ENCODE data around the gene TTC9. TPM values are rescaled to one million over a fixed set of nuclear protein-coding genes. Genes with fewer than 3 reads are reported as not detected.

The TTC9 gene
- total and polyA plus RNA-seq, 7 donors, result 0.16 to 3.6 (median 0.66) TPM; not detected in 1

DNA sequence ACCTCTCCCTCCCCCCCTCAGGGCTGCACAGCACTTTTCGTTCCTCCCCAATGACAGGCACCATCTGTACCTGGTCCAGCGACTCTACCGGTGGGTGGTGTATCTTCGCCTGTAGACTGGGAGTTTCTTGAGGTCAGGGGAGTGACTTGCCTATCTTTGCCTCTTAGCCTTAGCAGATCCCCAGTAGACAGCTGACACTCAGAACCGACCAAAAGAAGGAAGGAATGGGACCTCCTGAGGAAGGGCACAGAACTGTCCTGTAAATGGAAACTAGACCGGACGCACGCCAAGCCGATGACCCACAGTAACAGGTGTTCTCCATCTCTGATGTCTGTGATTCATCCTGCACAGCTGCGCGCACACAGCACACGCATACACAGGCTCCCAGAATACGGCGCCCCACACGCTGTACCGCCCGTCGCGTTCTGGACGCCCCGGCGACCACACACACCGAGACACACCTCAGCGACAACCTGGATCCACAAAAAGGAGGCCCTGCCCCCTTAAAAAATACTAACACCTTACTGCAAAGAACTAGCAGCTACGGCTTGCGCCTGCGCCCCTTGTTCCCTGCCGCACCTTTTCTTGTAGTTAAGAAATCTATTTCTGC lies 673 bp upstream of the TTC9 start:
- DNase-seq, result peak; percentile 72
- H3K4me1 ChIP-seq, result peaks cover 0 to 18% (median 12%) of the 10 kb centered on the region in 4 donors
- TF ChIP-seq, protein P1, sequence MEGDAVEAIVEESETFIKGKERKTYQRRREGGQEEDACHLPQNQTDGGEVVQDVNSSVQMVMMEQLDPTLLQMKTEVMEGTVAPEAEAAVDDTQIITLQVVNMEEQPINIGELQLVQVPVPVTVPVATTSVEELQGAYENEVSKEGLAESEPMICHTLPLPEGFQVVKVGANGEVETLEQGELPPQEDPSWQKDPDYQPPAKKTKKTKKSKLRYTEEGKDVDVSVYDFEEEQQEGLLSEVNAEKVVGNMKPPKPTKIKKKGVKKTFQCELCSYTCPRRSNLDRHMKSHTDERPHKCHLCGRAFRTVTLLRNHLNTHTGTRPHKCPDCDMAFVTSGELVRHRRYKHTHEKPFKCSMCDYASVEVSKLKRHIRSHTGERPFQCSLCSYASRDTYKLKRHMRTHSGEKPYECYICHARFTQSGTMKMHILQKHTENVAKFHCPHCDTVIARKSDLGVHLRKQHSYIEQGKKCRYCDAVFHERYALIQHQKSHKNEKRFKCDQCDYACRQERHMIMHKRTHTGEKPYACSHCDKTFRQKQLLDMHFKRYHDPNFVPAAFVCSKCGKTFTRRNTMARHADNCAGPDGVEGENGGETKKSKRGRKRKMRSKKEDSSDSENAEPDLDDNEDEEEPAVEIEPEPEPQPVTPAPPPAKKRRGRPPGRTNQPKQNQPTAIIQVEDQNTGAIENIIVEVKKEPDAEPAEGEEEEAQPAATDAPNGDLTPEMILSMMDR (IDR thresholded peaks at IDR 0.05), result no peak
- peak in 1 of 4 donors; percentile 29 for TF ChIP-seq POLR2AphosphoS5 (IDR thresholded peaks at IDR 0.05)
- no peak for TF ChIP-seq POLR2A (IDR thresholded peaks at IDR 0.05)
- TF ChIP-seq EP300 (IDR thresholded peaks at IDR 0.05), result no peak
- H3K9me3 ChIP-seq, result no peaks in the 10 kb centered on the region
- intact Hi-C loops (cut with DNase I), result no loop called here
- no peak overlapping the region for H3K27ac ChIP-seq
- no peaks in the 10 kb centered on the region for H3K36me3 ChIP-seq
- 1% methylated on average over 28 of the region's 28 CpGs for WGBS, 2 donors
- H3K4me3 ChIP-seq, result peak overlapping the region; percentile 38 to 65 (median 58)
- peaks cover 0 to 39% (median 15%) of the 10 kb centered on the region in 3 donors for H3K27me3 ChIP-seq

DNA sequence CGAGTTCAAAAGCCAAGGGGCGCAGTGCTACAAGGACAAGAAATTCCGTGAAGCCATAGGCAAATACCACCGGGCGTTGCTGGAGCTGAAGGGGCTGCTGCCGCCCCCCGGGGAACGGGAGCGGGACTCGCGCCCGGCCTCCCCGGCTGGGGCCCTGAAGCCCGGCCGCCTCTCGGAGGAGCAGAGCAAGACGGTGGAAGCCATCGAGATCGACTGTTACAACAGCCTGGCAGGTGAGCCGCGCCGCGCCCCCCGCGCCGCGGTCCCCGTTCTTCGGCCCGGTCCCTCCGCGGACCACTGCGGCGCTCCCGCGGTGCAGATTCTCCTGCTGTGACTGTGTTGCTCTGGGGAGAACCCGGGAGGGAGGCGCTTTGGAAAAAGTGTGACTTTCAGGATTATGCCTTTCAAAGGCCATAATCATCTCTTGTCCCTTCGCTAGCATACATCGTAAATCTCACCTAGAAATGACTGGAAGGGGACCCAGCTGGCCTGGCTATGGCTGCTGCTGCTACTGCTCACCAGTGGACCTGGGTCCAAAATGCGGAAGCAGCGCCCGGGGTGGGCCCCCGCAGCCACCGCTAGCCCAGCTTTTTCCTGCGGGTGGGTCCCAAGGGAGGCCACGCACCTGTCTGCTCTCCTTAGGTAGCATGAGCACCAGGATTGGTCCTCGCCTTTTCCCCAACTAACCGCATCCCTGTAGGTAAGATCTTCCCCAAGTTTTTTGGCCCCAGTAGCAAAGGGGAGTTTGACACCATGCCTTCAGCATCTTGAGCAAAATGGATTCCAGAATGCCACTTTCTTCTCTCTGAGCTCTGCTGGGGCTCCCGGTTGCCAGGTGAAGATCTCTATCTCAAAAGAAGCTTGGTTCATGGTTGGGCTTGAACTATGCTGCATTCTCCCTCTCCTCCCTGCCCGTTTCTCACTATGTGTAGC lies 853 bp downstream of the TTC9 start:
- no peak overlapping the region for H3K27ac ChIP-seq

DNA sequence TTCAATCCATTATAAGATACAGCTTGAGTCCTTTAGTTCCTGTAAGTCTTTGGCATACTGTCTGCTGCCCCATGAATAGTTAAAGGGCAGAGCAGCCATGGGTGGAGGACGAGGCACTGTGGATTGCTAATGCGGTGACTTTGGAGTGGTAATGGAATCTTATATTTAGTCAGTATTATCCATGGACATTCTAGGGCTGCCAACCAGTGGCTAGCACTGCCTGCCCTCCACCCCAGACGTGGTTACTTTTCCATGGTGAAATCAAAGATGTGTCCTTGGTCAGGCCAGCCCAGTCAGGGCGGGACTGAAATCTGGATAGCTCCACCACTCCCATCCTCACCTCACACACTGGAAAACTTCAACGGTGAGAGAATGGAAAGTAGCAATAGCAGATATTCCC lies 2.3 kb downstream of the TTC9 start:
- intact Hi-C loops (cut with DNase I), result no loop called here
- Histone ChIP-seq H3K36me3 (no peaks in the 10 kb centered on the region), H3K4me3 (no peak overlapping the region), H3K9me3 (no peaks in the 10 kb centered on the region), H3K27ac (no peak overlapping the region), H3K27me3 (peaks cover 0 to 39% (median 15%) of the 10 kb centered on the region in 3 donors), H3K4me1 (peaks cover 0 to 18% (median 12%) of the 10 kb centered on the region in 4 donors)
- DNase-seq, result no peak
- TF ChIP-seq, protein P1 (IDR thresholded peaks at IDR 0.05), result no peak
- no peak for TF ChIP-seq POLR2AphosphoS5 (IDR thresholded peaks at IDR 0.05)
- no peak for TF ChIP-seq POLR2A (IDR thresholded peaks at IDR 0.05)
- no peak for TF ChIP-seq EP300 (IDR thresholded peaks at IDR 0.05)
- 81 to 82% methylated on average over 5 of the region's 5 CpGs for WGBS, 2 donors

More for the DNA sequence above, 853 bp downstream of the TTC9 start:
- peak overlapping the region; percentile 31 to 65 (median 58) for H3K4me3 ChIP-seq
- DNase-seq, result no peak
- peaks cover 0 to 39% (median 15%) of the 10 kb centered on the region in 3 donors for H3K27me3 ChIP-seq
- intact Hi-C loops (cut with DNase I), result no loop called here
- H3K9me3 ChIP-seq, result no peaks in the 10 kb centered on the region
- no peaks in the 10 kb centered on the region for H3K36me3 ChIP-seq
- peaks cover 0 to 18% (median 12%) of the 10 kb centered on the region in 4 donors for H3K4me1 ChIP-seq
- 5 to 6% methylated on average over 51 of the region's 51 CpGs for whole genome bisulfite sequencing, 2 donors
- TF ChIP-seq, protein P1 (IDR thresholded peaks at IDR 0.05), result no peak
- no peak for TF ChIP-seq POLR2AphosphoS5 (IDR thresholded peaks at IDR 0.05)
- no peak for TF ChIP-seq POLR2A (IDR thresholded peaks at IDR 0.05)
- no peak for TF ChIP-seq EP300 (IDR thresholded peaks at IDR 0.05)

DNA sequence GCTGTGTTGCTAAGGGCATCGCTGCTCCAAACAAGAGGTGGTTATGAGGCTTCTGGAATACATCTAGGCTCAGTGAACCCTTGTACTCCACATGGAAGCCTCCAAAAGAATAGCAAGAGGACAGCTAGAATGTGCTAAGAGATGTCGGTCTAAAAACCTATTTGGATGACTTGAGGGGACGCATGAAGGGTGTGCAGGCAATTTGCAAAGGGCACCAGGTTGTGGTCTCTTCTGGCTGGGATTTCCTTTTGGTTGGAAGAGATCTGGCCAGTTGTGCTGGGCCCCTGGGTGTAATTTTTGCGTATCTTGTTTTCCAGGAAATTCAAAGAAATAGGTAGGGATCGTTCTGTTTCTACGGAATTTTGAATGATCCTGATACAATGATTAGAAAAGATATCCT lies 4.2 kb downstream of the TTC9 start:
- 97% methylated on average over 6 of the region's 6 CpGs for WGBS, 2 donors

More for the DNA sequence above, 4.2 kb downstream of the TTC9 start:
- DNase-seq, result no peak
- no peak overlapping the region for H3K27ac ChIP-seq
- H3K9me3 ChIP-seq, result no peaks in the 10 kb centered on the region
- H3K4me1 ChIP-seq, result peaks cover 0 to 17% (median 11%) of the 10 kb centered on the region in 4 donors
- no peaks in the 10 kb centered on the region for H3K36me3 ChIP-seq
- intact Hi-C loops (cut with DNase I), result no loop called here
- no peak overlapping the region for H3K4me3 ChIP-seq
- TF ChIP-seq POLR2A (IDR thresholded peaks at IDR 0.05) (no peak), POLR2AphosphoS5 (IDR thresholded peaks at IDR 0.05) (no peak), EP300 (IDR thresholded peaks at IDR 0.05) (no peak)
- TF ChIP-seq, protein P1 (IDR thresholded peaks at IDR 0.05), result no peak
- H3K27me3 ChIP-seq, result peaks cover 0 to 22% (median 10%) of the 10 kb centered on the region in 3 donors
